Measurements from ENCODE around the gene KAZALD1. TPM values are rescaled to one million over a fixed set of nuclear protein-coding genes. Genes with fewer than 3 reads are reported as not detected.
"Not testable (repeated sequence)": the region's sequence is repeated elsewhere in the genome, so short reads cannot be mapped to it uniquely, and the experiment has no call there.

KAZALD1 gene
- total RNA-seq, 1 experiment from 2014 or later = 42.3 TPM

DNA sequence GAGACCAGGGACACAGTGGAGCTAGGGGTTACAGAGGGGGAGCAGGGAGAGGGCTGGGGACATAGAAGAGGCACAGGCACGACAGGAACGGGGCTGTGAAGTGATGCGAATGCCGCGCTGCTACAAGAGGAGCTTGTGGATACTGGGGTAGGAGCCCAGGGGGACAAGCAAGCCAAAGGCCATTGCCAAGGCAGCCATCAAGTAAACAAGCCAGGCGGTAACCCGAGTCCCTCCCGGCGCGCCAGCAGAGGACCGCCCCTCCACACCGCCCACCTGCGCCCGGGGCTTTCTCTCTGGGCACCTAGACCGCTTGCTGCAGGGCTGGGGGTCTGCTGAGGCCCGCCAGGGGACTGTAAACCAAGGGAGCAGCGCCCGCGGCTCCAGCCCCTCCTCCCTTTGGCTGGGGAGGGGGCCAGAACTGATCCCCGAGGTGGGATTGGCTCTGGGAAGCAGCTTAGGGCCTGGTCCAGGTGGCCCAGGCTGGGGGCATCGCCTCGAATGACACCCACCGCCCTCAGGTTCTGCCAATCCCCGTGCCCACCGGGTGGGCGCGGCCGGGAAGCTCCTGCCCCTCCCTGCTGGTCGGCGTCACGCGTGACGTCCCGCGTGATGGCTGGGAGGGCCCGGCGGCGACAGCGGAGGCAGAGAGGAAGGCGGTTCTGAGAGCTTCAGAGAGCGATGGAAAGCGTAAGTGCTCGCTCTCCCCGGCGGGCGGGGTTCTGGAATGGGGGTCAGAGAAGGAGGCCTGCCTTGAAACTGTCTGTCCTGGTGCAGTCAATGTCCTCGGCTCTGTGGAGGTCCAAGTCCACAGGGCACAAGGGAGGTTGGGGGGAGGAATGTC lies 29.8 kb upstream of the KAZALD1 start:
- ChIA-PET POLR2A (interaction anchor here (0.6 to 2.2 kb wide), 5 partner anchors 9 to 61 kb away, joined by 5 to 15 read pairs (median 7); no protein-coding TSS in a partner anchor), CTCF (interaction anchor here (0.6 to 2.8 kb wide), 13 partner anchors 10 to 159 kb away, joined by 3 to 43 read pairs (median 9); partner anchors contain the start of gene KAZALD1)
- TF ChIP-seq, protein P1, sequence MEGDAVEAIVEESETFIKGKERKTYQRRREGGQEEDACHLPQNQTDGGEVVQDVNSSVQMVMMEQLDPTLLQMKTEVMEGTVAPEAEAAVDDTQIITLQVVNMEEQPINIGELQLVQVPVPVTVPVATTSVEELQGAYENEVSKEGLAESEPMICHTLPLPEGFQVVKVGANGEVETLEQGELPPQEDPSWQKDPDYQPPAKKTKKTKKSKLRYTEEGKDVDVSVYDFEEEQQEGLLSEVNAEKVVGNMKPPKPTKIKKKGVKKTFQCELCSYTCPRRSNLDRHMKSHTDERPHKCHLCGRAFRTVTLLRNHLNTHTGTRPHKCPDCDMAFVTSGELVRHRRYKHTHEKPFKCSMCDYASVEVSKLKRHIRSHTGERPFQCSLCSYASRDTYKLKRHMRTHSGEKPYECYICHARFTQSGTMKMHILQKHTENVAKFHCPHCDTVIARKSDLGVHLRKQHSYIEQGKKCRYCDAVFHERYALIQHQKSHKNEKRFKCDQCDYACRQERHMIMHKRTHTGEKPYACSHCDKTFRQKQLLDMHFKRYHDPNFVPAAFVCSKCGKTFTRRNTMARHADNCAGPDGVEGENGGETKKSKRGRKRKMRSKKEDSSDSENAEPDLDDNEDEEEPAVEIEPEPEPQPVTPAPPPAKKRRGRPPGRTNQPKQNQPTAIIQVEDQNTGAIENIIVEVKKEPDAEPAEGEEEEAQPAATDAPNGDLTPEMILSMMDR (IDR thresholded peaks at IDR 0.05; ENCODE audit: insufficient read depth in 1 of 2, low read depth in 1 of 2, low read length in 1 of 2, severe bottlenecking in 1 of 2, unreplicated experiment in 1 of 2) = no peak
- Histone ChIP-seq H3K36me3 (ENCODE audit: control insufficient read depth, insufficient read depth, low read length) (no peaks in the 10 kb centered on the region), H3K4me3 (ENCODE audit: low read depth, low read length) (peak overlapping the region; percentile 76), H3K9me3 (no peaks in the 10 kb centered on the region), H3K27me3 (replicated peaks; ENCODE audit: control insufficient read depth, insufficient read depth, low read length) (no peaks in the 10 kb centered on the region), H3K4me1 (peaks cover 30% of the 10 kb centered on the region)
- BruUV-seq (replicated peaks) = no TSS peak
- Mint-ChIP-seq H3K27ac (ENCODE audit: unreplicated experiment) (peak overlapping the region; percentile 93), H3K4me1 (ENCODE audit: low read depth, unreplicated experiment) (peaks cover 17% of the 10 kb centered on the region), H3K36me3 (ENCODE audit: insufficient read depth, unreplicated experiment) (peaks cover 16% of the 10 kb centered on the region), H3K9me3 (ENCODE audit: unreplicated experiment) (no peaks in the 10 kb centered on the region), H3K27me3 (ENCODE audit: insufficient read depth, unreplicated experiment) (no peaks in the 10 kb centered on the region), H3K4me3 (ENCODE audit: unreplicated experiment) (peak overlapping the region; percentile 80)
- peak; percentile 64 to 69 for DNase-seq
- intact Hi-C loops (cut with micrococcal nuclease; ENCODE audit: unreplicated experiment) = loop anchor here (1.0 to 5.0 kb wide), 2 partner anchors 9 to 35 kb away; no protein-coding TSS in a partner anchor

DNA sequence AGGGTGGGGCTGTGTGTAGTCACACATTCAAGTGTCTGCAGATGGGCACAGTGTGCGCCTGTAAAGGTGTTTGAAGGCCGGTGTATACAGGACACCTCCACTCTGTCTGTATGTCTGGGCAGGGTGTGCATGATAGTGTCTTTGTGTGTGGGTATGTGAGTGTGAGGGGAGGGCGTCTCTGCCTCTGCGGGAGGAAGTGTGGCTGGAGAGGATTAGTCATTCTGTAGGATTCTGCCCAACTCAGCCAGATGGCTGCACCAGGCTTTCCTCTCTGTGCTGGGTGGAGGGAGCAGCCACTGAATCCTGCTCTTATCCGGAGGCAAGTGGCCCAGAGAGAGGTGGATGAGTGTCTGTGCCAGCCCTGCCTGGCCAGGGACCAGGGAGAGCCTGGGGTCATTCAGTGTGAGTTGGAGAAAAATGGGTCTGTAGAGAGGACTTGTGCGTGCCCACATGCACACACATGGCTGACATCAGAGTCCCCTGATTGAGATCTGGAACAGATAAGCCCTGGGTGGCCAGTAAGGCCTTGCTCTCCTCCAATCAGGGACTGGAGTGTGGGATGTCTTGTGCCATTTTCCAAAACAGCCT lies 29.1 kb upstream of the KAZALD1 start:
- ChIA-PET CTCF (interaction anchor here (0.6 to 2.8 kb wide), 8 partner anchors 14 to 160 kb away, joined by 3 to 23 read pairs (median 8); partner anchors contain the start of gene KAZALD1), POLR2A (interaction anchor here (0.7 to 2.2 kb wide), 2 partner anchors 10 to 27 kb away, joined by 7 to 15 read pairs; no protein-coding TSS in a partner anchor)
- peak overlapping the region; percentile 76 for H3K4me3 ChIP-seq (ENCODE audit: low read depth, low read length)
- Mint-ChIP-seq H3K4me3 (ENCODE audit: unreplicated experiment) (peak overlapping the region; percentile 80), H3K9me3 (ENCODE audit: unreplicated experiment) (no peaks in the 10 kb centered on the region), H3K4me1 (ENCODE audit: low read depth, unreplicated experiment) (peaks cover 17% of the 10 kb centered on the region), H3K36me3 (ENCODE audit: insufficient read depth, unreplicated experiment) (peaks cover 16% of the 10 kb centered on the region), H3K27ac (ENCODE audit: unreplicated experiment) (peak overlapping the region; percentile 93), H3K27me3 (ENCODE audit: insufficient read depth, unreplicated experiment) (no peaks in the 10 kb centered on the region)
- H3K9me3 ChIP-seq = no peaks in the 10 kb centered on the region
- no peak for DNase-seq
- H3K36me3 ChIP-seq (ENCODE audit: control insufficient read depth, insufficient read depth, low read length) = no peaks in the 10 kb centered on the region
- no TSS peak for BruUV-seq (replicated peaks)
- TF ChIP-seq, protein P1 (IDR thresholded peaks at IDR 0.05; ENCODE audit: insufficient read depth in 1 of 2, low read depth in 1 of 2, low read length in 1 of 2, severe bottlenecking in 1 of 2, unreplicated experiment in 1 of 2) = no peak
- peaks cover 30% of the 10 kb centered on the region for H3K4me1 ChIP-seq
- H3K27me3 ChIP-seq (replicated peaks; ENCODE audit: control insufficient read depth, insufficient read depth, low read length) = no peaks in the 10 kb centered on the region
- intact Hi-C loops (cut with micrococcal nuclease; ENCODE audit: unreplicated experiment) = loop anchor here (1.0 to 5.0 kb wide), 2 partner anchors 9 to 35 kb away; no protein-coding TSS in a partner anchor

DNA sequence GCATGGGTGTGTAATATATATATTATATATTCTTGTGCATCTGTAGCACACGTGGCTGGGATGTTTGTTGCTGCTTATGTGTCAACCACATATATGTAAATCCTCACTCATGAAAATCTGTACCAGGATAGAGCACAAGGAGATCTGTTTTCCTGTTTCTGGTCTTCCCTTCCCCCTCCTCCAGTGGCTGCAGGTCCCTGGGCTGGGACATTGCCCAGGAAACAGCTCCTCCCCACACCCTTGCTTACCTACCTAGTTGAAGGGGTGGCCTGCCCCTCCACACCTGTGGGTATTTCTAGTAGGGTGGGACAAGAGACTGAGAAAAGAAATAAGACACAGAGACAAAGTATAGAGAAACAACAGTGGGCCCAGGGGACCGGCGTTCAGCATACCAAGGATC lies 28.5 kb upstream of the KAZALD1 start:
- peak overlapping the region; percentile 93 for H3K27ac Mint-ChIP-seq (ENCODE audit: unreplicated experiment)
- no peaks in the 10 kb centered on the region for H3K9me3 Mint-ChIP-seq (ENCODE audit: unreplicated experiment)
- TF ChIP-seq, protein P1 (IDR thresholded peaks at IDR 0.05; ENCODE audit: insufficient read depth in 1 of 2, low read depth in 1 of 2, low read length in 1 of 2, severe bottlenecking in 1 of 2, unreplicated experiment in 1 of 2) = no peak
- H3K36me3 ChIP-seq (ENCODE audit: control insufficient read depth, insufficient read depth, low read length) = no peaks in the 10 kb centered on the region
- intact Hi-C loops (cut with micrococcal nuclease; ENCODE audit: unreplicated experiment) = loop anchor here (5.0 kb wide), 1 partner anchor 34 kb away; no protein-coding TSS in a partner anchor
- no peaks in the 10 kb centered on the region for H3K27me3 ChIP-seq (replicated peaks; ENCODE audit: control insufficient read depth, insufficient read depth, low read length)
- peaks cover 17% of the 10 kb centered on the region for H3K4me1 Mint-ChIP-seq (ENCODE audit: low read depth, unreplicated experiment)
- peaks cover 30% of the 10 kb centered on the region for H3K4me1 ChIP-seq
- peak overlapping the region; percentile 80 for H3K4me3 Mint-ChIP-seq (ENCODE audit: unreplicated experiment)
- peaks cover 16% of the 10 kb centered on the region for H3K36me3 Mint-ChIP-seq (ENCODE audit: insufficient read depth, unreplicated experiment)
- H3K9me3 ChIP-seq = no peaks in the 10 kb centered on the region
- H3K27me3 Mint-ChIP-seq (ENCODE audit: insufficient read depth, unreplicated experiment) = no peaks in the 10 kb centered on the region
- CTCF ChIA-PET = interaction anchor here (2.7 kb wide), 1 partner anchor 28 kb away, joined by 16 read pairs; the partner anchor contains the start of gene KAZALD1
- no TSS peak for BruUV-seq (replicated peaks)
- no peak for DNase-seq
- H3K4me3 ChIP-seq (ENCODE audit: low read depth, low read length) = peak overlapping the region; percentile 76
- POLR2A ChIA-PET = no interaction called here

DNA sequence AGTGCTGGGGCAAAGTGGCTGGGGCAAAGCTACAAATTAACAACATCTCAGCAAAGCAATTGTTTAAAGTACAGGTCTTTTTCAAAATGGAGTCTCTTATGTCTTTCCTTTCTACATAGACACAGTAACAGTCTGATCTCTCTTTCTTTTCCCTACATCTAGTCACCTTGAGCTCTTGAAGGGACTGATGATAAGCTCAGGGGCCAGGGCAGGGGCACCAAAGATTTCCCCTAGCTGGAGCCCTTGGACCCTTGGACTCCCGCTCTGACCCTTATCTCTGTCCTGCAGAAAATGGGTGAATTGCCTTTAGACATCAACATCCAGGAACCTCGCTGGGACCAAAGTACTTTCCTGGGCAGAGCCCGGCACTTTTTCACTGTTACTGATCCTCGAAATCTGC lies 27.4 kb upstream of the KAZALD1 start:
- peaks cover 30% of the 10 kb centered on the region for H3K4me1 ChIP-seq
- not testable (repeated sequence) for H3K27me3 ChIP-seq (replicated peaks; ENCODE audit: control insufficient read depth, insufficient read depth, low read length); H3K36me3 ChIP-seq (ENCODE audit: control insufficient read depth, insufficient read depth, low read length); H3K27me3 Mint-ChIP-seq (ENCODE audit: insufficient read depth, unreplicated experiment); H3K27ac Mint-ChIP-seq (ENCODE audit: unreplicated experiment); H3K9me3 ChIP-seq; H3K9me3 Mint-ChIP-seq (ENCODE audit: unreplicated experiment); H3K4me3 ChIP-seq (ENCODE audit: low read depth, low read length); BruUV-seq (replicated peaks); H3K4me3 Mint-ChIP-seq (ENCODE audit: unreplicated experiment)
- Mint-ChIP-seq H3K36me3 (ENCODE audit: insufficient read depth, unreplicated experiment) (peaks cover 16% of the 10 kb centered on the region), H3K4me1 (ENCODE audit: low read depth, unreplicated experiment) (peaks cover 17% of the 10 kb centered on the region)
- DNase-seq = peak in 1 of 2 experiments; percentile 76
- intact Hi-C loops (cut with micrococcal nuclease; ENCODE audit: unreplicated experiment) = loop anchor here (5.0 kb wide), 1 partner anchor 33 kb away; no protein-coding TSS in a partner anchor
- ChIA-PET CTCF (interaction anchor here (0.8 to 1.3 kb wide), 4 partner anchors 8 to 108 kb away, joined by 3 to 5 read pairs (median 4); no protein-coding TSS in a partner anchor), POLR2A (interaction anchor here (1.2 kb wide), 1 partner anchor 8 kb away, joined by 7 read pairs; no protein-coding TSS in a partner anchor)
